Measurements from ENCODE around the gene SLC5A7.

- TF ChIP-seq CTCF (IDR thresholded peaks at IDR 0.05) (no peak), POLR2A (IDR thresholded peaks at IDR 0.05) (no peak)
These were observed 72.3 kb downstream of the SLC5A7 start for GRCh38 chr2:108058576-108059137.
